Stimulated activated CD8-positive, alpha-beta memory T cell treated with anti-CD3 and anti-CD28 coated beads, Interleukin-2, amount 100 ng/mL, for 48 hours (primary cell): ENCODE measurements around the gene CDHR2.

Source experiments
- DNase-seq, 2 donors: peaks; one replicate each; pipeline ENCODE4 v3.0.0-alpha.2; 2020; ENCODE audit warnings: low read depth in 2 of 2

CDHR2 gene

DNA sequence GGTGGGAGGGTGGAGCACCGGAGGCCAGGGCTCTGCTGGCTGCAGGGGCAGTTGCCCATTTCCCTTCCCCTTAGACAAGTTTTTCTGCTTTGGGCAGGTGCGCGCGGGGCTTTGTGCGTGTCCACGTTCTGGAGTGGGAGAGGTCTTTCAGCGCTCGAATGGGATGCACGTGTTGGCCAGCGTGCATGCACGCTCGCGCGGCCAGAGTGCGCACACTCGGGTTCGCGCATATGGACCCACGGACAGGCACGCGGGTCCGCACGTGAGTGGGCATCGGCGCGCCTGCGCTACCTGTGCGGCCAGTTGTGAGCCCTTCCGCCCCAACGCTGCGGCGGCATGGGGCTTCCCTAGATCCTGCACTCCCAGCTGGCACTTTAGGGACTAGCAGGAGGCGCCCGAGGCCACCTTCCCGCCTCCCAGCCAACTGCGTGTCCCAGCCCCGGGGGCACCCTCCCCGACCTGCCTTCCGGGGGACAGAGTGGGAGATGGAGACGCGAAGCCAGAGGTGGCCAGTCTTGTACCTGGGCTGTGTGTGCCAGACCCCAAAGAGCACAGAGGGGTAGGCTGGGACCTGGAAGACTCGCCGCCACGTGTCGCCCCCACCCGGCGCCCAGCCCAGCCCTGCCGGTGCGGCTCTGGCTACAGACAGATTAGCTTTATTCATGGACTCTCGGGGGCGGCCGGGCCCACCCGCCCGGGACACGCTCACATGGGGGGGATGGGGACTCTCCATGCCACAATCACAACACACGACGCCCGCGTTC, 70.6 kb downstream of the CDHR2 start:
- DNase-seq = no peak

DNA sequence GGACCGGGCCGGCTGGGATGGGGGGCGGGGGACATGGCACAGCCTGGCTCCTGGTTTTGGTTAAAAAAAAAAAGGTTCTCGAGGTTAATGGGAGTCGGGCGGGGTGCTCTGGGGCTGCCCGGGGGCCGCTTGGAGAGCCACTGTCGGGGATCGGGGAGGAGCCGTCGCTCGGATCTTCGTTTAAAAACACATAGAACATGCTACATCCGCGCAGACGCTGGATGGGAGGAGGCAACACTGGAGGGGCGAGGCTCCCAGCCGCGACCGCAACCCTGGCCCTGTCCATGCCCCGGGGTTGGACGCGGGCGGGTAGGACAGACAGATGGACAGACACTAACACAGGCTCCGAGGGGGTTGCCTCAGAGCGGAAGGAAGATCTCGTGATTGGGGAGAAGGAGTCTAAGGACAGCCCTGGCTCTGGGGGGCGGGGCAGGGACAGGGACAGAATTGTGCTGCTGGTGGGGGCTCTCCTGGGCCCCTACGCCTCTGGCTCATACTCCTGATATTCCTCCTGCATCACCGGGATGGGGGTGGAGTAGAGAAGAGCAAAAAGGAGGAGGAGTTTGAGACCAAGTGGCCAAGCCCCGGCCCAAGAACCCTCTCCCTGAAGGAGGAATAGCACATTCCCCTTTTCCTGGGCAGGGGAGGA, 71.3 kb downstream of the CDHR2 start:
- DNase-seq = no peak

DNA sequence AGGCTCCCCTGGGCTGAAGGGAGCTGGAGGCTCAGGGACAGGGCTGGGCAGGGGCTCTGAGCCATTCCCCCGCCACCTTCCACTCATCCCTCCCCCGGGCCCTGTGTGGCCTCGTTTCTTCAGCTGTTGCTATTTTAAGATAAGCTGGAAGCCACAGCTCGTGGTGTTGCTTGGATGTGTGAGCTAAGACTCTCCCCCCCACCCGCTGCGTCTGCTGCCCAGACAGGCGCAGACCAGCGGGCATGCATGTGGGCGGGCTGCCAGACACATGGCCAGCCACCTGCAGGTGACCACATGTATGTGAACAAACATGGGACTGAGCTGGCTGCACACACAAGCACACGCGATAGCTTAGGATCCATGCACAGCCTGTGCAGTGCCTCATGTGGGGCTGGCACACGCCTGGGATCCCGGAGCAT, 72.5 kb downstream of the CDHR2 start:
- DNase-seq = no peak

DNA sequence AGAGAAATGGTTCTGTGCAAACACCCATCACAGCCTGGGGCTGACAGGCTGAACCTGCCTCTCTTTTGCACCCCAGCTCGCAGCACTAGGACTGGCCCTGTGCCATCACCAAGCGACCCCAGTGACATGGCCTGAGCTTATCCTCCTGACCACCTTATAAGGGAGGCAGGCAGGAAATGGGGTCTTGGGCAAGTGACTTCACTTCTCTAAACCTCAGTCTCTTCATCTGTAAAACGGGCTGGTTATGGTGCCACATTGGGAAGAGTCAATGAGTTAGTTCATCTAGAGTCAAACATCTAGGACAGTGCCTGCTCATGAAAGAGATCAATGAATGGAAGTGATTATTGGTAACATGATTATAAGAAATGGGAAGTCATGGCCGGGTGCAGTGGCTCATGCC, 75.0 kb downstream of the CDHR2 start:
- DNase-seq = no peak

DNA sequence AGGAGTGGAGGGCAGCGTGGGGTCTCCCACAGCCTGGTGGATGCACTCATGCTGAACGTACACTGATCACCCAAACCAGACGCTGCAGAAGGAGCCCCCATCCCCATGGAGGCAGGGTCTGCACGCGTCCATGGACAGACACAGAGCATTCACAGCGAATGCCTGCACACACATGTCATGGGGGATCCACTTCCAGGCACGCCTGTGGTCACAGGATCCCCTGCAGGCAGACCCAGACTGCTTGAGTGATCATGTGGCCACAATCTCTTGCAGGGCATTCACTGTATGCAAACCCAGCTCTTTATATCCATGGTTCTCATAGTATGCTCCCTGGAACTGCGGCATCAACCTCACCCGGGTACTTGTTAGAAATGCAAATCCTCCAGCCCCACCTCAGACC, 75.8 kb downstream of the CDHR2 start:
- no peak for DNase-seq

DNA sequence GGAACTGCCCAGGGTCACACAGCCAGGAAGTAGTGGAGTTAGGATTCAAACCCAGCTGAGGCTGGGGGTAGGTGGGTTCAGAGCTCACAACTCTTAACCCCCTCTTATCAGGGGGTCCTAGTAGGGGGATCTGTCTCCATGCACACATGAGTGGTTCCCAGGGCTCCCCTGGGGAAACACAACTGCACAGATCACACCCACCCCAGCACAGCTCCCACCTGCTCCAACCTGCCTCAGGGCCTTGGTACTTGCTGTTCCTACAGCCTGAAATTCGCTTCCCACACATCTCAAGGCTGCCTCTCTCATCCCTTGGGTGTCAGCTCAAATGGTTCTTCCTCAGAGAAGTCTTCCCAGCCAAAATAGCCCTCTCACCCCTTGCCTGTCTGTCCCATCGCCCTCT, 76.4 kb downstream of the CDHR2 start:
- DNase-seq = no peak

DNA sequence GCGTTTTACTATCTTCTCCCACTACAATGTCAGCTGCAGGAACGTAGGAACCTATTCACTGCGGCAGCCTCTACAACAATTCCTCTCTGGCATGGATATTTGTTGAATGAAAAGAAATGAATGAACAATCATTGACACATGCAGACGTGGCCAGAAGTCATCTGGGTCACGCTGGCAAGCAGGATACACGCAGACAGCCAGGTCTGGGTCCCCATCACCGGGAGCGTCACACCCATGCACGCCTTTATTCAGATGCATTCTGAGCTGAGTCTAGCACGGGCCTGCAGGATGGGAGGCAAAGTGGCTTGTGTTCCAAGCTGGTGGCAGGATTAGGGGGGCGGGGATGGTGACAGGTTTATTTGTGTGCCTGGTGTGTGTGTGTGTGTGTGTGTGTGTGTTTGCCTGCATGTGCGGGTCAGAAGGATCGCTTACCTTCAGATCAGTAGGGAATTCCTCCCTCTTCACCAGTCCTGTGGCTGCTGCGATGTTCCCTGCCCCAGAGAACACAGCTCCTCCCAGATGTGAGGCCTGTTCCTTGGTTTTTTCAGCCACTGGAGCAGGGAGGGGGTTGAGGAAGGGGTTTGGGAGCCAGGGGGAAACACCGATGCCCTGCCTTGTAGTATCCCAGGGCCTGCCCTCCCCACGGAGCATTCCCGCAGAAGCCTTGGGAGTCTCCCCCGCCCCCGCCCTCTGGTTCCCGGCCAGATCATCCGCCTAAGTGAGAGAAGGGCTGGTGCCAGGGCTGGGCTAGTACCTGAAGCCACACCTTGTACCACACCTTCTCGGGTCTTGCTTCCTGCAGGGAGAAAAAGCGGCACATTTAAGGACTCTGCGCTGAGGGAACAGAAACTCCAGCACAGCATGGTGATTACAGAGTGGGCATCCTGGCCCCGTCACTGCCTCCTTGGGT, 77.1 kb downstream of the CDHR2 start:
- DNase-seq = no peak

DNA sequence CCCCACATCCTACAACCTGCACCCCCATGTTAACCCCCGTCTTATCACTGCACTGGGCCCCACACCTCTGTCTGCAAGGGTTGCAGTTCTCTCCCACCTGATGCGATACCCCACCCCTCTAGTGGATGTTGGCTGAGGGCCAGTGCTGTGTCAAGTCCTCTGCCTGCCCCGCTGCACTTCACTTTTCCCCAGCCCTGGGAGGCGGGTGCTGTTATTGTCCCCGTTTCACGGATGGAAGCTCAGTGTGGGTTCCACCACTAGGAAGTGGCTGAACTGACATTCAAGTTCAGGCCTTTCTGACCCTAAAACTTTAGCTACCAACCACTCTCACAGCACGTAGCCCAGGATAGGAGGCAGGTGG, 77.7 kb downstream of the CDHR2 start:
- no peak for DNase-seq

DNA sequence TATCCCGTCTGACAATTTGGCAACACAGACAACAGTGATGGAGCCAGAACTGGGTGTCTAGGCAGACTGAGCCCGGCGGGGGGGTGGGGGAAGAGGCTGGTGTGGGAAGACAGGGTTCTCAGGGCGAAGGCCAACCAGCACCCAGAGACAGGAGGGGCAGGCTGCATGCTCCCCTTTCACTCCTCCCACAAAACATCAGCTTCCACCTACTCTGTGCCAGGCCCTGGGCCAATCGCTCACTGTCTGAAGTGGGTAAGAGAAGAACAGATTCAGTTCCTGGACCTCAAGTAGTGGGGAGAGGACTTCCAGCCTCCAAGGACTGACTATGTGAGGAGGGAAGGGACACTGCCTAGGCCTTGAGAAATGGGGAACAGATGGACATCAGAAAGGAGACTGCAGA, 78.4 kb downstream of the CDHR2 start:
- DNase-seq = no peak

DNA sequence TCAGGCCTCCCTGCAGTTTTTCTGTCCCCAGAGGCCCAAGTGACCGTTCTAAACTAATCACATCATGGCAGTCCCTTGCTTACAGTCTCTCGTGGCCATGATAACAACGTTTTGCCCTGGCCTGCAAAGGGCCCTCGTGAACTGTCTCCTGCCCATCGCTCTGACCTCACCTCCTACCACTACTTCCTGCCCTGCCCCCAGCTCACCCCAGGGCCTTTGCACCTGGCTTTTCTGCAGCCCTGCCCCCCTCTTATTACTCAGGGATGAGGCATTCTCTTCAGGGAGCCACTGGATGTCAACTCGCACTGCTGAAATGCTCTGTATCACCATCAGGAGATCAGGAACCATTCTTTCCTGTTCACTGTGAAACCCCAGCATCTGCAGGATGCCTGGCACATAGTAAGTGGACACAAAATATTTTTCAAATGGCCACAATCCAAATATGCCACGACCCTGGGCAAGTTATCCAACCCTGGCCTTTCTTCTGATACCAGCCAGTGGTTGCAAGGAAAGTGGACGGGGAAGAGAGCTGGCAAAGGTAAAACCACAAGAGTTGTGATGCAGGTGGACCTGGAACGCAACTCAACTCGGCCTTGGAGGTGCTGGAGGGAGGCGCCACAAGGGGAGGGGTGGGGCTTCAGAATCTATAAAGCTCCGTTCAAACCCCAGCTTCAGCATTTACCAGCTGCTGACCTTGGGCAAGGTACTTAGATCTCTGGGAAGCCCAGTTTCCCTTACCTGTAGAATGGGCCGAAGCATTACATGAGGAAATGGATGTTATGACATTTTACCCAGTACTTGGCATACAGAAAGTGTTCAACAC, 79.5 kb downstream of the CDHR2 start:
- no peak for DNase-seq

DNA sequence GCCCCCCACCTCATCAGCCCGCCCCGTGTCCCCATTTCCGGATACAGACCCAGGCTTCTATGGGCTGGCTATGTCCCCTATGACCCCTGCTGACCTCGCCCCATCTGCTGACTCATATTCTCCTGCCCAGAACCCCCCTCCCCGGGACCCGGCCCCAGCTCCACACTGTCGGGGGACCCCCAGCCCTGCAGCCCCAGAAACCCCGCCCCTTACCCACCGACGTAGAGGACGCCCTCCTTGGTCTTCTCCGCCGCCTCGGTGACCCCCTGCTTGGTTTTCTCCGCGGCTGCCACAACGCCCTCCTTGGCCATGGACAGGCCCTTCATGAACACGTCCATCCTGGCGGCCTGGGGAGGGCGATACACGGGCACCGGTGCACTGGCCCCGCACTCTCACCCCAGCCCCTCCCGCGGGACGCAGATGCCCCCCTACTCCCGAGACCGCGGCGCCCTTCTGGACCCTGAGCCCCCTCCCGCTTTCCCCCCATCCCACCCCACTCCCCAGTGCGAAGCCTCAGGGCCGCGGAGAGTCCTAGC, 80.2 kb downstream of the CDHR2 start:
- DNase-seq = no peak

DNA sequence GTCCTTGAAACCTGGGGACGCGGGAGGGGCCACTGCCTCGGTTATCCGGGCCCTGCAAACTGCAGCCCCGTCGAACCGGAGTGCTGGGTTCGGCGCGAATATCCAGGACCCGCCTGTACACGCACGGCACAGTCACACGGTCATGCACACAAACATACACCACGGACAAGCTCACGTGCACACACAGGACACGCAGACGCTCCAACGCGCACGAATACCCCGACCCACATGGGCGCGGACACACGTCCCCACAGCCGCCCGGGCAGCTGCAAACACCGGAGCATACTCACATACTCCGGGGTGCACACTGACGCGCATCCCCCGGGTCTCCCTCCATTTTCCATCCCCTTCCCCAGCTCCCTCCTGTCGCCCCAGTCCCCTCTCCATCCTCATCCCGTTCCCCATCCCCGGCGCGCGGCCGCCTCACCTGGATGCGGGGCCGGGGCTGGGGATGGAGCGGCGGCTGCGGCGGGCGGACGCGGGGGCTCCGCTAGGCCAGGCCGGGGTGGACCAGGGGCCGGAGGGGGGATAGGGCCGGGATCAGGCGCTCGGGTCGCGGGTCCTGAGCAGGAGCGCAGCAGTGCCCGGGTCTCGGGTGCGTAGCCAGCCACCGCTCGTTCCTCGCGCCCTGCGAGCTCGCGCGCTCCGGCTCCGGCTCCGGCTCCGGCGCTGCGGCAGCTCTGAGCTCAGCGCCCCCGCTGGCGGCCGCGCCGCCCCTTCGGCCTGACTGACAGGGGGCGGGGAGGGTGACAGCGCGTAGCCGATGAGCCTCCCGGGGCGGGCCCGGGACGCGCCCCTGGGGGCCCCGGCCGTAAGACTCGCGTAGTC, 80.9 kb downstream of the CDHR2 start, which contains the start of the genes EIF4E1B and SNCB:
Gene EIF4E1B (plus strand): TSS at position 823 of the 828 bp plus-strand sequence. CDS start 12,113 bp downstream, outside the sequence.
Gene SNCB (minus strand): TSS at position 682 of the 828 bp plus-strand sequence. CDS start 880 bp downstream, outside the sequence.
- peak; percentile 53 to 56 for DNase-seq

DNA sequence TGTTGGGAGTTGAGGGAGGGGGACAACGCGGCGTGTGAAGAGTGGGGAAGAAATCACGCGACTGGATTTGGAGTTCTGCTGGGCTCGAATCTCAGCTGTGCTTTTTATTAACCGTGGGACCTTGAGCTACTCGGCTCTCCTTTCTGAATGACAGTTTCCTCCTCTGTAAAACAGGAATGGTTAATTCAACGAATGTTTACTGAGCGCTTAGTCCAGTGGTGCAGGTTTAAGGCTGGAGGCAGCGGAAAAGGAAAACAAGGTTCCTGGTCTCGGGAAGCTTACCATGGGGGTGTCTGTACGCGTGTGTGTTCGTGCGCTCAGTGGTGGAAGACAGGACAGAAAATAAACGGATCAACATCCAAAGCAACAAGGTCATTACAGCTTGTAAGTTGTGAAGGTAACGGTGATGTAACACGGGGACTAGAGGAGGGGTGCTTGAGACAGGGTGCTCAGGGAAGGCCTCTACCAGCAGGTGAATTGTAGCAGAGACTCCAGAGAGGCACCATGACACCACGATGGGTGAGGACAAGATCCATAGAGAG, 81.6 kb downstream of the CDHR2 start:
- no peak for DNase-seq

DNA sequence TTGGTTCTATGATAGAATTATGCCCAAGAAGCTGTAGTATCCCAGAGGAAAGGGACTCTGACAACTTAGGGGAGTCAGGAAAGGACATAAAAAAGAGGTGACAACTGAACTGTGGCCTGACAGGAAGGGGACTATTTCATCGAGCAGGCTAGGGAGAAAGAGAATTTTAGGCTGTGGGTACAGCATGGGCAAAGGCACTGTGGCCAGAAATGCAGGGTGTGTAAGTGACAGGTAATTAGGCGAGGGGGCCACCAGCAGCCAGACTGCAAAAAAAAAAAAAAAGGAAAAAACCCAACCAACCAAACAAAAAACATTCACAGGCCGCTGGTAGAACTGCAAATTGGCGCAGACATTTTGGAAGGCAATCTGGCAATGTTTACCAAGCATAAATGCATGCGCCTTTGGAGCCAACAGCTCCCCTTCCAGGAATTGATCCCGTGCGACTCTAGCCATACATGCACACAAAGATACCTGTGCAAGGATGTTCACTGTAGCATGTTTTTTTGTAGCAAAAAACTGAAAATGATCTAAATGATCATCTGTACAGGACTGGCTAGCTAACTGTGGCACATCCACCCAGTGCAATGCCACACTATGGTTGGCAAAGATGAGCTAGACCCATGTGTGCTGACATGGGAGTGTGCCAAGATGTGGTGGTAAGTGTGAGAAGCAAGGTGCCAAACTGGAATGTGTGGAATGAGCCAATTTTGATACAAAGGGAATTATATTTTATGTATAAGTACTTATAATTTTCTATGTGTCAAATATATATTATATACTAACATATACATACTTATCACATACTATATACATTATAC, 82.5 kb downstream of the CDHR2 start:
- DNase-seq = no peak

DNA sequence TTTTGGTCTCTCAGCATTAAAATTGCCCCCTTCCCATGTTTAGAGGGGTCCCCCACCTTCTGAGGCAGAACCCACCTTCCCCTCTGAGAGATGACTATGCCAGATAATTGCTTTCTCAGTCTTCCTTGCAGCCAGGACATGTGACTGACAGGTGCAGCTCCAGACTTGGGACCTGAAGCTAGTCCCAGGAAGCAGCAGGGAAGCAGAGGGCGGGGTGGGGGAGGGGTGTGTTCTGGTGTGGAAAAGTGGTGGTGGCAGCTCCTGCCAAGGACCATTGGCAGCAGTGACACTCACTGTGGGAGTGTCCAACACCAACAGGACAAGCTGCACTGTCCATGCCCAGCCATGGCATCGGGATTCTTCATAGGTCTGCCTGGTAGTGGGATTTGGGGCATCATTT, 83.6 kb downstream of the CDHR2 start:
- DNase-seq = no peak

DNA sequence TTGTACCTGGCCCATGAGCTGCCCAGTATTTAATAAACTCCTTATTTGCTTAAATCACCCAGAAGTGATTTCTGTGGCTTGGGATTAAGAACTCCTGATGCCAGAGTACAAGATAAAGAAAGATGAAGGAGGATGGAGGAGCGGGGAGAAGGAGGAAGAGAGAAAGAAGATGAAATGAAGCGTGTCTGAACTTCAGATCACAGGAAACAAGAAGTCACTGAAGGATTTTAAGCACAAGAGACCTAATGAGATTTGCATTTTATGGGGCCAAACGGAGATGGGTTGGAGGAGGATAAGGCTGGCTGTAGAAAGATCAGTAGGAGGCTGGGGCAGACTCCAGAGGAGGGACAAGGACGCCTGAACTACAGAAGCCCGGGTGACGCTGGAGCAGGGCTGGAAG, 84.5 kb downstream of the CDHR2 start:
- no peak for DNase-seq

DNA sequence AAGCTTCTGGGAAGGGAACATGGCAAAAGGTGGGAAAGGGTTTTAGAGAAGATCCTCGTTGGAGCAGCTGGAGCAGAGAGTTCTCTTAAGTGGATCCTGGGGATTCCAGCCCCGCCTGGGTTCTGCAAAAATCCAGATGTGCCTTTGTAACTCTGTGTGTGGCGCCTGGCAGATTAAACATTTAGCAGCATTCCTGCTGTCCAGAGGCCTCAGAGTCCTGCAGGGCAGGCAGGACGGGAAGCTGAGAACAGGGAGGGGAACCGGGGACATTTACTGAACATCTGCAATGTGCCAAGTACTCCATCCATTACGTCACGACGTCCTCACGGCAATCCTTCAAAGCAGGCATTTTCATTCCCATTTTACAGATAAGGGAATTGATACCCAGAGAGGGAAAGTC, 87.3 kb downstream of the CDHR2 start:
- DNase-seq = no peak

DNA sequence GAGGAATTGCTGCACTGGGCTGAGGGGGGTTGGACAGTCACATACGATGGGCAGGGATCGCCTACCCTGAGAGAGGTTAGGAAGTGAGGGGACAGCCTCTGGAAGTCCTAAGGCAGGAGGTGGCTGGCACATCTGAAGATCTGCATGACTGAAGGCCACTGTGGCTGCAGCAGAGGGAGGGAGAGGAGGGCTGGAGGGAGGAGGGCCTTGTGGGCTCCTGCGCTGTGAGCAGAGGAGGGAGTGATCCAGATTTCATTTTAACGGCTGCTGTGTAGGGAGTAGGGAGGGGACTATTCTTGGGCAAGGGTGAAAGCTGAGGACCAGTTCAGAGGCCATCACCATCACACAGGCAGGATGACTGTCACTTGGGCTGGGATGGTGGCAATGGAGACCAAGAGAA, 88.4 kb downstream of the CDHR2 start:
- no peak for DNase-seq

DNA sequence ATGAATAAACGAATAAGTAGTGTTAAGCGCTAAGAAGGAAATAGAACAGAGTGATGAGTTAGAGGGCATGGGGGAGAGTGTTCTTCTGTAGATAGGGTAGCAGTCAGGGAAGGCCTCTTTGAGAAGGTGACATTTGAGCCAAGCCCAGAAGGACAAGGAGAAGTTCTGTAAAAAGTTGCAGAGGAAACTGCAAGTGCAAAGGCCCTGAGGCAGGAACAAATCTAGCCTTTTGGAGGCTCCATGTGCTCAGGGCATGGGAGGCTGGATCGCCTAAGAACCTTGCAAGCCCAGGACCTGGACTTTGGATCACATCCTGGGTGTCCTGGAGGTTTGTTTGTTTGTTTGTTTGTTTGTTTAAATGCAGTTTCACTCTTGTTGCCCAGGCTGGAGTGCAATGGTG, 89.3 kb downstream of the CDHR2 start:
- no peak for DNase-seq
